Endothelial cell of umbilical vein (primary cell): Measurements from ENCODE around the gene STX8.

Source experiments
- EZH2 ChIP-seq: IDR thresholded peaks from 2 replicates; pipeline ENCODE4 v1.6.1; 2012; ENCODE audit warnings: borderline replicate concordance, low read depth, mild to moderate bottlenecking, moderate library complexity, low read length, inconsistent platforms; ENCODE audit not compliant: severe bottlenecking
- FOS ChIP-seq: IDR thresholded peaks from 2 replicates; pipeline ENCODE4 v1.6.1; 2011; ENCODE audit warnings: mild to moderate bottlenecking, low read length, moderate library complexity, borderline replicate concordance; ENCODE audit not compliant: insufficient read depth
- JUN ChIP-seq: IDR thresholded peaks from 2 replicates; pipeline ENCODE4 v1.6.1; 2011; ENCODE audit warnings: borderline replicate concordance, low read depth; ENCODE audit not compliant: insufficient read length, insufficient read depth
- MYC ChIP-seq: IDR thresholded peaks from one replicate; pipeline ENCODE4 v1.6.1; 2011; ENCODE audit warnings: mild to moderate bottlenecking, low read depth, low read length
- POLR2A ChIP-seq: IDR thresholded peaks from 2 replicates; pipeline ENCODE4 v1.6.1; 2012; ENCODE audit warnings: low read depth, mild to moderate bottlenecking, control low read depth, low read length
- POLR2AphosphoS5 ChIP-seq: IDR thresholded peaks from 2 replicates; pipeline ENCODE4 v1.6.1; 2012; ENCODE audit warnings: low read depth, mild to moderate bottlenecking, control low read depth, low read length, moderate library complexity; ENCODE audit not compliant: insufficient read depth
- TF ChIP-seq, protein P1 (sequence below), 2 donors: IDR thresholded peaks; 1 replicate in 1 of 2; 2 replicates in 1 of 2; pipeline ENCODE4 v1.5.1; 2011; ENCODE audit warnings: low read length in 2 of 2, mild to moderate bottlenecking in 2 of 2, moderate library complexity in 2 of 2, control low read depth in 1 of 2, inconsistent platforms in 1 of 2, low read depth in 1 of 2; ENCODE audit not compliant: insufficient read depth in 1 of 2; ENCODE audit errors: extremely low read depth in 1 of 2
- TF ChIP-seq, protein P2 (sequence below): IDR thresholded peaks from 2 replicates; pipeline ENCODE4 v1.6.1; 2011; ENCODE audit not compliant: insufficient read depth, insufficient read length

DNA sequence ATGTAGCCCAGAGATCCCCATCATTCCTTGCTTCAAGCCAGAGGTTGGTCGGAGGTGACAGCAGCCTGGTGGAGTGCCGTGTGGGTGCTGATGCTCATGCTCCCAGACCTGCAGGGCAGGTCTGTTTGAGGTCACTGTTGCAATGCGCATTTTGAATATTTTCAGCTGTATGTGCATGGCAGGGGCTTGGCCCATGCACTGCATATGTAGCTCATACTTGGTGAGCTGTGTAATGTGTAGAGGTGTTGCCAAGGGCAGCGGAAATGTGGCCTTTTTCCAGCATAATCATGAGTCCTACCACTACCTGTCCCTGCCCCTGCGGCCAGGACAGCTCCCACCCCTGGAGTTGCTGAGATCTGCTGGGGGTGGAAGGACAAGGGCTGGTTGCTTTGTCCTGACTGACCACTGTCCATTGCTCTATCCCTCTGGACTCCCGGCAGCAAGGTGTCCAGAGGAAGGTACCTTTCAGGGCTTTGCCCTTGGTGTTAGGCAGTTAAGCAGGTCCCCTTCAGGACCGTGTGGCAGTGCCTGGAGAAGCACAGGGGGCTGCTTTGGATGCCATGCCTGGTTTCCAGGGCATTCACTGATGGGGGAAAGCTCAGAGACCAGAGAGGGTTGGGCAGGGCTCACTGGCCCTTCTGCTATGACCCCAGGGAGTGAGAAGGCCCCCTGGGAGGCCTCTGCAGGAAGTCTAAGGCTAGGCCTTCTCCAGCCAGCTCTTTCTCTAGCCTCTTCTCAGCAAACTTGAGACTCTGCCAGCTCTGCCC, 339.2 kb downstream of the STX8 start:
- TF ChIP-seq EZH2 (no peak), POLR2A (no peak), POLR2AphosphoS5 (no peak), MYC (no peak), JUN (no peak), FOS (no peak)
- TF ChIP-seq, protein P1, sequence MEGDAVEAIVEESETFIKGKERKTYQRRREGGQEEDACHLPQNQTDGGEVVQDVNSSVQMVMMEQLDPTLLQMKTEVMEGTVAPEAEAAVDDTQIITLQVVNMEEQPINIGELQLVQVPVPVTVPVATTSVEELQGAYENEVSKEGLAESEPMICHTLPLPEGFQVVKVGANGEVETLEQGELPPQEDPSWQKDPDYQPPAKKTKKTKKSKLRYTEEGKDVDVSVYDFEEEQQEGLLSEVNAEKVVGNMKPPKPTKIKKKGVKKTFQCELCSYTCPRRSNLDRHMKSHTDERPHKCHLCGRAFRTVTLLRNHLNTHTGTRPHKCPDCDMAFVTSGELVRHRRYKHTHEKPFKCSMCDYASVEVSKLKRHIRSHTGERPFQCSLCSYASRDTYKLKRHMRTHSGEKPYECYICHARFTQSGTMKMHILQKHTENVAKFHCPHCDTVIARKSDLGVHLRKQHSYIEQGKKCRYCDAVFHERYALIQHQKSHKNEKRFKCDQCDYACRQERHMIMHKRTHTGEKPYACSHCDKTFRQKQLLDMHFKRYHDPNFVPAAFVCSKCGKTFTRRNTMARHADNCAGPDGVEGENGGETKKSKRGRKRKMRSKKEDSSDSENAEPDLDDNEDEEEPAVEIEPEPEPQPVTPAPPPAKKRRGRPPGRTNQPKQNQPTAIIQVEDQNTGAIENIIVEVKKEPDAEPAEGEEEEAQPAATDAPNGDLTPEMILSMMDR (IDR thresholded peaks at IDR 0.05; ENCODE audit: extremely low read depth in 1 of 2, insufficient read depth in 1 of 2, low read depth in 1 of 2, low read length in 2 of 2) = no peak
- TF ChIP-seq, protein P2, sequence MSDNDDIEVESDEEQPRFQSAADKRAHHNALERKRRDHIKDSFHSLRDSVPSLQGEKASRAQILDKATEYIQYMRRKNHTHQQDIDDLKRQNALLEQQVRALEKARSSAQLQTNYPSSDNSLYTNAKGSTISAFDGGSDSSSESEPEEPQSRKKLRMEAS = no peak
